Small intestine (tissue), 7 donors: ENCODE results near the gene WNK2. TPM values are rescaled to one million over a fixed set of nuclear protein-coding genes. Genes with fewer than 3 reads are reported as not detected.
"Not testable (repeated sequence)": the region's sequence is repeated elsewhere in the genome, so short reads cannot be mapped to it uniquely, and the experiment has no call there.

Source experiments
- DNase-seq, 2 donors: peaks; one replicate each; pipeline versions ENCODE4 v3.0.0 to v3.0.0-alpha.2; 2013
- FAIRE-seq: peaks from 2 replicates; lab custom pipeline; 2012; peaks lifted over from hg19 to GRCh38; lab: Jason Lieb, UNC
- H3K27ac ChIP-seq, 3 donors: one replicate each; pipeline ENCODE4 v1.5.1; 2013; ENCODE audit warnings: low read length in 2 of 3, mild to moderate bottlenecking in 2 of 3, control low read depth in 1 of 3, inconsistent platforms in 1 of 3, low read depth in 1 of 3, moderate library complexity in 1 of 3
- H3K27me3 ChIP-seq, 3 donors: one replicate each; pipeline ENCODE4 v1.6.1; 2013; ENCODE audit warnings: low read length in 3 of 3, inconsistent platforms in 1 of 3; ENCODE audit not compliant: control insufficient read depth in 3 of 3, insufficient read depth in 3 of 3
- H3K36me3 ChIP-seq, 3 donors: one replicate each; pipeline ENCODE4 v1.6.1; 2013; ENCODE audit warnings: low read length in 3 of 3, inconsistent platforms in 1 of 3, low read depth in 1 of 3, mild to moderate bottlenecking in 1 of 3, moderate library complexity in 1 of 3; ENCODE audit not compliant: control insufficient read depth in 3 of 3, insufficient read depth in 2 of 3
- H3K4me1 ChIP-seq, 3 donors: one replicate each; pipeline ENCODE4 v1.6.1; 2013; ENCODE audit warnings: low read length in 2 of 3, inconsistent platforms in 1 of 3, low read depth in 1 of 3, mild to moderate bottlenecking in 1 of 3, moderate library complexity in 1 of 3; ENCODE audit not compliant: control insufficient read depth in 3 of 3, insufficient read depth in 2 of 3
- H3K4me3 ChIP-seq, 3 donors: one replicate each; pipeline ENCODE4 v1.5.1; 2013; ENCODE audit warnings: low read length in 3 of 3, control low read depth in 1 of 3, inconsistent platforms in 1 of 3, low read depth in 1 of 3, mild to moderate bottlenecking in 1 of 3, moderate library complexity in 1 of 3
- H3K9me3 ChIP-seq, 2 donors: one replicate each; pipeline ENCODE4 v1.6.1; 2013; ENCODE audit warnings: low read depth in 1 of 2, low read length in 1 of 2; ENCODE audit not compliant: control insufficient read depth in 2 of 2, insufficient read depth in 1 of 2
- WGBS, 3 donors: extraction: QIAGEN DNeasy Blood & Tissue Kit; methylation state at CpG; one replicate each; pipeline ENCODE4 v1.1.7; 2013; 5-methylcytosine and 5-hydroxymethylcytosine counted together
- polyA plus RNA-seq, 4 donors: library from polyadenylated mRNA; stranded (reverse) in 3 of 4; unstranded in 1 of 4; fragments of 200-250 nt in 3 of 4; fragments of 120-200 nt in 1 of 4; gene quantifications; one replicate each; pipeline versions ENCODE4 v1.2.1 to v1.2.3, GENCODE V29; 2013
- donor health status: healthy with polysubstance abuse.
- donor health status: control.
- donor health status: control.
- donor health status: Bipolar disorder and iron deficiency.
- donor health status: healthy.

Gene WNK2
- polyA plus RNA-seq, 4 donors: 13.8 to 101 (median 33.8) TPM

DNA sequence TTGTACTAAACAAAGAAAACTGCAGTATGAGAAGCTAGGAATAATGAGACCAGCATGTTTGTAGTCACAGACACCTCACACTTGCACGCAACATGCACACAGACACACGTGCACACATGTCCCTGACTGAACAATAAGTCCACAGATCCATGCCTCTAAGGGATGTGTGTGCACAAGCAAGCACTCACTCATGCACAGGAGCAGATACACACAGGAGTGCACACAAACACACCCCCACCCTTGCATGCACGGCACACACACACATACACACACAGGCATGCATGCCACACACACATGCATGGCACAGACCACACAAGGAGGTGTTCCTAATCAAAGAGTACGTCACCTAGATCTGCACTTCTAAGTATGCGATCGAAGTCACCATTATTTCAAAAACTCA, 156.2 kb downstream of the WNK2 start:
- FAIRE-seq: no peak
- no peak for DNase-seq
- H3K4me3 ChIP-seq: no peak overlapping the region
- H3K36me3 ChIP-seq: no peaks in the 10 kb centered on the region
- no peak overlapping the region for H3K27ac ChIP-seq
- 91 to 95% (median 92%) methylated on average over 6 of the region's 6 CpGs for WGBS, 3 donors
- H3K9me3 ChIP-seq: peaks cover 0 to 19% of the 10 kb centered on the region in 2 donors
- no peaks in the 10 kb centered on the region for H3K4me1 ChIP-seq
- H3K27me3 ChIP-seq: no peaks in the 10 kb centered on the region

DNA sequence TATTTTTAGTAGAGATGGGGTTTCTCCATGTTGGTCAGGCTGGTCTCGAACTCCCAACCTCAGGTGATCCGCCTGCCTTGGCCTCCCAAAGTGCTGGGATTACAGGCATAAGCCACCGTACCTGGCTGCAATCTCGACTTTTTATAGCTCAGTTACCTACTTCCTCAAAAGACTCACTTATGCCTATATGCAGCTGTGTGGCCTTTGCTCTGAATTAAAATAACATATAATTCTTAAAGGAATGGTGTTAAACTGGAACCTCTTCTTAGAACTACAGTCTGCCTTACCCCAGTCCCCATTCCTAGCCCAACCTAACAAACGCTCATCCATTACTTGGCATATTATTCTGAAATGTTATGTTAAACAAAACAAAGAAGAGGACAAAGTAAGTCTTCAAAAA, 157.9 kb downstream of the WNK2 start:
- not testable (repeated sequence) for H3K27ac ChIP-seq, FAIRE-seq, H3K36me3 ChIP-seq, H3K4me3 ChIP-seq, DNase-seq, H3K4me1 ChIP-seq
- Histone ChIP-seq H3K9me3 (peaks cover 0 to 19% of the 10 kb centered on the region in 2 donors), H3K27me3 (peaks cover 0 to 16% (median 9%) of the 10 kb centered on the region in 3 donors)
- 53 to 76% (median 71%) methylated on average over 5 of the region's 5 CpGs for WGBS, 3 donors

- Histone ChIP-seq H3K27me3 (peaks cover 0 to 18% (median 9%) of the 10 kb centered on the region in 3 donors), H3K9me3 (peaks cover 0 to 16% of the 10 kb centered on the region in 2 donors)
- not testable (repeated sequence) for H3K36me3 ChIP-seq, FAIRE-seq, H3K27ac ChIP-seq, H3K4me1 ChIP-seq, DNase-seq, H3K4me3 ChIP-seq
- WGBS, 3 donors: 68 to 79% (median 78%) methylated on average over 11 of the region's 11 CpGs
Observed at GRCh38 chr9:93342428-93342827, 158.5 kb downstream of the WNK2 start.

- FAIRE-seq (no peak), DNase-seq (no peak)
- Histone ChIP-seq H3K36me3 (no peaks in the 10 kb centered on the region), H3K27ac (no peak overlapping the region), H3K4me1 (no peaks in the 10 kb centered on the region), H3K9me3 (peaks cover 0 to 6% of the 10 kb centered on the region in 2 donors), H3K27me3 (peaks cover 0 to 18% (median 9%) of the 10 kb centered on the region in 3 donors), H3K4me3 (no peak overlapping the region)
- WGBS, 3 donors: 74 to 78% (median 78%) methylated on average over 9 of the region's 9 CpGs
Observed at GRCh38 chr9:93343663-93344062, 159.7 kb downstream of the WNK2 start.

GRCh38 chr9:93345643-93346230, 161.8 kb downstream of the WNK2 start:
- Histone ChIP-seq H3K27ac (no peak overlapping the region), H3K9me3 (no peaks in the 10 kb centered on the region), H3K4me1 (no peaks in the 10 kb centered on the region), H3K4me3 (peak overlapping the region in 1 of 3 donors; percentile 33), H3K27me3 (peaks cover 0 to 18% (median 9%) of the 10 kb centered on the region in 3 donors), H3K36me3 (no peaks in the 10 kb centered on the region)
- DNase-seq (no peak), FAIRE-seq (no peak)
- 43 to 55% (median 53%) methylated on average over 19 of the region's 19 CpGs for WGBS, 3 donors

DNA sequence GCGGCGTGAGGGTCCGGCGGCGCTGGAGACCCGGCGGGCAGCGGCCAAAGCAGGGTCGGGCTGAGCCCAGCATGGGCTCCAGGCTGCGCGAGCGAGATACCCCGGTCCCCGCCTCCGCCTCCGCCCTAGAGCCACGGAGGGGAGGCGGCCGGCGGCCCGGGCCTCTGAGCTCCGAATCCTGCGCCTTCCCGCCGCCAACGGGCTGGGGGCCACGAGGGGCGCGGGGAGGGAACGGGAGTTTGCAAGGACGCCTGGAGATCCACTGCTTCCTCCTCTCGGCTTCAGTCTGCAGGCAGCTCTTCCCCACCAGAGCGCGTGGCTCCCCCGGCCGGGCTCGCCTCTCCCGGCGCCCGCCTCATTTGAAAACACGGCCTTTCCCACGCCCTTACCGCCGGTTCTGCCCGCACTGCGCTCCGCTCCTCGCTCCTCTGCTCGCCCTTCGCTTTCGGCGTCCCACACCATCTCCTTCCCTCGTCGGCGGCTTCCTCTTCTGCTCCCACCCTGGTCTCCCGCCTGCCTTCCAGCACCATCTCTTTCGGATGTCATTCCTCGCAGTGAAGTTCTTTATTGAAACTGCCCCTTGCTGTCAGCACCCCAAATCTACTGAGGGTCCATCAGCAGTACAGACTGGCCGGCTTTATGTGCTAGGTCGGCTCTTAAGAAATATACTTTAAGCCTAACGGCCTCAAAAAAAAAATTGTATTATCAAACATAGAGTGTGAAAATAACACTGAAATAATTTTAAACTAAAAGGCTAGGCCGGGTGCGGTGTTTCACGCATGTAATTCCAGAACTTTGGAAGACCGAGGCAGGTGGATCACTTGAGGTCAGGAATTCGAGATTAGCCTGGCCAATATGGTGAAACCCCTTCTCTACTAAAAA, 162.5 kb downstream of the WNK2 start:
- DNase-seq (peak in 1 of 2 donors; percentile 36), FAIRE-seq (no peak)
- WGBS, 3 donors: 12 to 25% (median 14%) methylated on average over 57 to 66 of the region's 66 CpGs
- no peak overlapping the region for H3K27ac ChIP-seq
- no peaks in the 10 kb centered on the region for H3K4me1 ChIP-seq
- peak overlapping the region in 2 of 3 donors; percentile 28 to 33 for H3K4me3 ChIP-seq
- H3K27me3 ChIP-seq: peaks cover 0 to 18% (median 9%) of the 10 kb centered on the region in 3 donors
- H3K9me3 ChIP-seq: no peaks in the 10 kb centered on the region
- no peaks in the 10 kb centered on the region for H3K36me3 ChIP-seq

DNA sequence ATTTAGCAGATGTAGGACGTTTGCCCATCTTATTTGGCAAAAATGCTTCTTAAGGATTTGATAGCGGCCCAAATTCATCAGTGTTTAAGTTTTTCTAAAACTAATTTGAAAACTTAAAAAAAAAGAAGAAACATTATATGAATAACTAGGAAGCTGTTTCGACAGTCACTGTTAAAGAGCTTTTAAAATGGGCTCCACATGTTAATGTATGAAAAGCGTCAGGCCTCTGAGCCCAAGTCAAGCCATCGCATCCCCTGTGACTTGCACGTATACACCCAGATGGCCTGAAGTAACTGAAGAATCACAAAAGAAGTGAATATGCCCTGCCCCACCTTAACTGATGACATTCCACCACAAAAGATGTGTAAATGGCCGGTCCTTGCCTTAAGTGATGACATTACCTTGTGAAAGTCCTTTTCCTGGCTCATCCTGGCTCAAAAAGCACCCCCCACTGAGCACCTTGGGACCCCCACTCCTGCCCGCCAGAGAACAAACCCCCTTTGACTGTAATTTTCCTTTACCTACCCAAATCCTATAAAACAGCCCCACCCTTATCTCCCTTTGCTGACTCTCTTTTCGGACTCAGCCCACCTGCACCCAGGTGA, 163.5 kb downstream of the WNK2 start:
- H3K4me3 ChIP-seq, DNase-seq, H3K36me3 ChIP-seq, H3K9me3 ChIP-seq, FAIRE-seq, H3K4me1 ChIP-seq, H3K27ac ChIP-seq: not testable (repeated sequence)
- peaks cover 0 to 18% (median 9%) of the 10 kb centered on the region in 3 donors for H3K27me3 ChIP-seq
- WGBS, 3 donors: 91 to 93% (median 92%) methylated on average over 8 to 9 of the region's 9 CpGs
